Measurements from ENCODE around the gene MDFI.

- TF ChIP-seq CTCF (conservative IDR thresholded peaks at IDR 0.05) (no peak), EZH2 (IDR thresholded peaks at IDR 0.05; ENCODE audit: low read depth) (no peak)
Measured at GRCh38 chr6:41650120-41650519, 11.9 kb downstream of the MDFI start.

Data from PC-9 (cell line).